Measurements from ENCODE around the gene ITGA6.

Gene ITGA6

GRCh38 chr2:172427256-172427989 lies at the start of gene ITGA6:
Gene ITGA6, plus strand, starts transcription at chr2:172427586.
- peak; percentile 71 to 84 for DNase-seq

- no peak for DNase-seq
Measured at GRCh38 chr2:172380436-172381274, 46.7 kb upstream of the ITGA6 start.

- DNase-seq: no peak
Measured at GRCh38 chr2:172381275-172382027, 45.9 kb upstream of the ITGA6 start.

- no peak for DNase-seq
Measured at GRCh38 chr2:172387361-172387760, 40.0 kb upstream of the ITGA6 start.

- no peak for DNase-seq
Measured at GRCh38 chr2:172389685-172390339, 37.6 kb upstream of the ITGA6 start.

- DNase-seq: no peak
Measured at GRCh38 chr2:172394002-172394401, 33.4 kb upstream of the ITGA6 start.

- DNase-seq: no peak
Measured at GRCh38 chr2:172395503-172395902, 31.9 kb upstream of the ITGA6 start.

GRCh38 chr2:172397148-172397834 lies 30.1 kb upstream of the ITGA6 start:
- DNase-seq: no peak

GRCh38 chr2:172398440-172398839 lies 28.9 kb upstream of the ITGA6 start:
- DNase-seq: no peak

GRCh38 chr2:172399765-172400164 lies 27.6 kb upstream of the ITGA6 start:
- no peak for DNase-seq

- no peak for DNase-seq
Measured at GRCh38 chr2:172402198-172402597, 25.2 kb upstream of the ITGA6 start.

- DNase-seq: no peak
Measured at GRCh38 chr2:172403402-172403801, 24.0 kb upstream of the ITGA6 start.

- no peak for DNase-seq
Measured at GRCh38 chr2:172403881-172404468, 23.4 kb upstream of the ITGA6 start.

GRCh38 chr2:172404824-172405223 lies 22.6 kb upstream of the ITGA6 start:
- no peak for DNase-seq

GRCh38 chr2:172405673-172406072 lies 21.7 kb upstream of the ITGA6 start:
- no peak for DNase-seq

GRCh38 chr2:172408143-172408766 lies 19.1 kb upstream of the ITGA6 start:
- DNase-seq: no peak

- DNase-seq: no peak
Measured at GRCh38 chr2:172409042-172409441, 18.3 kb upstream of the ITGA6 start.

- no peak for DNase-seq
Measured at GRCh38 chr2:172412984-172413492, 14.3 kb upstream of the ITGA6 start.

- no peak for DNase-seq
Measured at GRCh38 chr2:172415157-172415864, 12.1 kb upstream of the ITGA6 start.

GRCh38 chr2:172415865-172416183 lies 11.6 kb upstream of the ITGA6 start:
- no peak for DNase-seq

Measured in CD4-positive, alpha-beta T cell treated with Interleukin-4 for 1 hour (primary cell).